Testis (tissue), 3 donors: ENCODE measurements around the gene AATF. TPM values are rescaled to one million over a fixed set of nuclear protein-coding genes. Genes with fewer than 3 reads are reported as not detected.

Experiments used
- DNase-seq: peaks from one replicate; pipeline ENCODE4 v3.0.0-alpha.2; 2019
- H3K27ac ChIP-seq, 2 donors: fragments of 200-600 bp; sonication (generic); one replicate each; pipeline ENCODE4 v1.5.1; 2019
- H3K27me3 ChIP-seq: fragments of 200-600 bp; sonication (generic); one replicate; pipeline ENCODE4 v1.5.1; 2019
- H3K36me3 ChIP-seq: fragments of 200-600 bp; sonication (generic); one replicate; pipeline ENCODE4 v1.5.1; 2017; ENCODE audit warnings: low read depth; ENCODE audit errors: missing control alignments
- H3K4me1 ChIP-seq: fragments of 200-600 bp; sonication (generic); one replicate; pipeline ENCODE4 v1.5.1; 2019
- H3K4me3 ChIP-seq, 2 donors: fragments of 200-600 bp; sonication (generic); one replicate each; pipeline ENCODE4 v1.5.1; 2017 to 2019
- H3K9me3 ChIP-seq: fragments of 200-600 bp; sonication (generic); one replicate; pipeline ENCODE4 v1.5.1; 2017
- POLR2A ChIP-seq: fragments of 450-650 bp; IDR thresholded peaks from one replicate; pipeline ENCODE4 v1.6.1; 2017; ENCODE audit warnings: antibody characterized with exemption, mild to moderate bottlenecking, moderate library complexity
- WGBS, 2 donors: methylation state at CpG; one replicate each; pipeline ENCODE4 v1.1.5; 2018; 5-methylcytosine and 5-hydroxymethylcytosine counted together
- intact Hi-C: fragments of 100-400 bp; cut with DNase I; formaldehyde crosslinking; loops from one replicate; pipeline ENCODE4 v1.15.1; 2023; ENCODE audit warnings: low total_unique reads
- polyA plus RNA-seq: library from polyadenylated mRNA; stranded (reverse); fragments of 350-450 nt; fragmentation: Illumina TruSeq; extraction: RNeasy Lipid Tissue Mini Kit (QIAGEN cat#74804); gene quantifications from one replicate; pipeline ENCODE4 v1.2.3, GENCODE V29; 2014; ENCODE audit warnings: low read depth, low replicate concordance; ENCODE audit not compliant: insufficient read depth
- total RNA-seq, 2 donors: library from RNA; depleted of rRNA; stranded (reverse); fragments of >200 nt; gene quantifications; one replicate each; pipeline ENCODE4 v1.2.3, GENCODE V29; 2016
- TF ChIP-seq, protein P1 (sequence below), 3 experiments: fragments of 450-650 bp in 2 of 3; fragments of 200-600 bp in 1 of 3; sonication (generic) in 1 of 3; IDR thresholded peaks; one replicate each; pipeline ENCODE4 v1.5.1; 2016 to 2019; ENCODE audit warnings: antibody characterized with exemption in 3 of 3, mild to moderate bottlenecking in 2 of 3, moderate library complexity in 1 of 3

The AATF gene
- total and polyA plus RNA-seq, 3 donors from 2014 or later: 38.7 to 57.9 (median 39.5) TPM

DNA sequence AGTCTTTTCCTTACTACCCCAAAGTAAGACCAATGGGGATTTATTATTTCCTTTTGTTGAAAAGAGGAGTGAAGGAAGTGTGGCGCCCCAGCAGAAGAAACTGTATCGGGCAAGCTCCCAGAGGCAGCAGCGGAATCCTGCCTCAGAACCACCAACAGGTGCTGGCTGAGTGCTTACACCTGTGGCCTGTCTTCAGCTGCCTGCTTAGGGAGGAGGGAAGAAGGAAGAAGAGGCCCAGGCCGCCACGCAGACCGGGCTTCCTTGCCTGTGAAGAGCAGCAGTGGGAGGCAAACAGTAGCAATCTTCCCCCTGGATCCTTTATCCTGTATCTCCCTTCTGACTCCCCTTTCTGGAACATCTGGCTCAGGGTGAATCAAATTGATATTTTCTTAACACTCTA is 134.7 kb downstream of the AATF start:
- Histone ChIP-seq H3K27me3 (no peaks in the 10 kb centered on the region), H3K27ac (no peak overlapping the region), H3K4me1 (peaks cover 3% of the 10 kb centered on the region), H3K36me3 (no peaks in the 10 kb centered on the region), H3K4me3 (no peak overlapping the region), H3K9me3 (no peaks in the 10 kb centered on the region)
- TF ChIP-seq POLR2A: no peak
- TF ChIP-seq, protein P1, sequence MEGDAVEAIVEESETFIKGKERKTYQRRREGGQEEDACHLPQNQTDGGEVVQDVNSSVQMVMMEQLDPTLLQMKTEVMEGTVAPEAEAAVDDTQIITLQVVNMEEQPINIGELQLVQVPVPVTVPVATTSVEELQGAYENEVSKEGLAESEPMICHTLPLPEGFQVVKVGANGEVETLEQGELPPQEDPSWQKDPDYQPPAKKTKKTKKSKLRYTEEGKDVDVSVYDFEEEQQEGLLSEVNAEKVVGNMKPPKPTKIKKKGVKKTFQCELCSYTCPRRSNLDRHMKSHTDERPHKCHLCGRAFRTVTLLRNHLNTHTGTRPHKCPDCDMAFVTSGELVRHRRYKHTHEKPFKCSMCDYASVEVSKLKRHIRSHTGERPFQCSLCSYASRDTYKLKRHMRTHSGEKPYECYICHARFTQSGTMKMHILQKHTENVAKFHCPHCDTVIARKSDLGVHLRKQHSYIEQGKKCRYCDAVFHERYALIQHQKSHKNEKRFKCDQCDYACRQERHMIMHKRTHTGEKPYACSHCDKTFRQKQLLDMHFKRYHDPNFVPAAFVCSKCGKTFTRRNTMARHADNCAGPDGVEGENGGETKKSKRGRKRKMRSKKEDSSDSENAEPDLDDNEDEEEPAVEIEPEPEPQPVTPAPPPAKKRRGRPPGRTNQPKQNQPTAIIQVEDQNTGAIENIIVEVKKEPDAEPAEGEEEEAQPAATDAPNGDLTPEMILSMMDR (IDR thresholded peaks at IDR 0.05): no peak
- 68 to 72% methylated on average over 5 to 6 of the region's 6 CpGs for WGBS, 2 donors
- intact Hi-C loops: no loop called here
- no peak for DNase-seq

DNA sequence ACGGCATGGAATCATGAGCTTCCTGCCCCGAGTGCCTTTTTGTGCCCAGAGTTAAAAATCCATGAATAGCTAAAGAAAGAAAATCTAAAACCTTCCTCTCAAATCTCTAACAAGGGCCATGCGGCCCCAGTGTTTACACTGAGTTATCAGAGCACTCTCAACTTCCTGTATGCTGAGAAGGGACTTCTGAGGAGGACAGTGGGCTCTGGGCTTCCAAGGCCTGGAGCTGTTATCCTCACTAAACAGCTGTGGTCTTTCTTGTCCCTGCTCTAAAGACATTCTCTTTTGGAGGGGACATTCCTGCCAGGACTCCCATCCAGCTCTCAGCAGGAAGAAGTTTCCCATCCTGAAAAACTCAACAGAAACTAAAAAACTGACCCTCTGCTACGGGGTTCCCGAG is 135.6 kb downstream of the AATF start:
- intact Hi-C loops: no loop called here
- 54 to 80% methylated on average over 5 of the region's 5 CpGs for WGBS, 2 donors
- no peak for DNase-seq
- Histone ChIP-seq H3K4me1 (peaks cover 3% of the 10 kb centered on the region), H3K9me3 (no peaks in the 10 kb centered on the region), H3K27me3 (no peaks in the 10 kb centered on the region), H3K36me3 (no peaks in the 10 kb centered on the region), H3K27ac (no peak overlapping the region), H3K4me3 (no peak overlapping the region)
- TF ChIP-seq, protein P1 (IDR thresholded peaks at IDR 0.05): no peak
- TF ChIP-seq POLR2A: no peak

DNA sequence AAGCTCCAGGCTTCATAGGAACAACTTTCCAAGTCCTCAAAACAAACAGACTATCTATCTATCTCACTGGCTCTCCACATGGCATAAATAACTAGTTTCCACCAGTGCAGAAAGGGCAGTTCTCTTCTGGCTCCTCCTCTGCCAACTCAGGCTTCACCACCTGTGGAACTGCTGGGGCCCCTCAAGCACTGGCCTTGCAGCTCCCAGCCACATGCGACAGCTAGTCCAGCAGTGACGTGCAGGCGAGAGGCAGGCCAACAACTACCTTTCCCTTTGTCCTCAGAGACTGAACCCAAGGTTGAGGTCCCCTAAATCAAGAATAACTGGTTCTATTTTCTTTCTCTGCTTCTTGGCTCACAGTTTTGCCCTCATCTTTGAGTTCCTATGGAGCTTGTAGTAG is 137.6 kb downstream of the AATF start:
- Histone ChIP-seq H3K27me3 (no peaks in the 10 kb centered on the region), H3K27ac (no peak overlapping the region), H3K4me3 (no peak overlapping the region), H3K4me1 (peaks cover 3% of the 10 kb centered on the region), H3K36me3 (no peaks in the 10 kb centered on the region), H3K9me3 (no peaks in the 10 kb centered on the region)
- no peak for TF ChIP-seq POLR2A
- TF ChIP-seq, protein P1 (IDR thresholded peaks at IDR 0.05): no peak
- DNase-seq: no peak
- 78 to 80% methylated on average over 3 of the region's 3 CpGs for WGBS, 2 donors
- intact Hi-C loops: no loop called here

DNA sequence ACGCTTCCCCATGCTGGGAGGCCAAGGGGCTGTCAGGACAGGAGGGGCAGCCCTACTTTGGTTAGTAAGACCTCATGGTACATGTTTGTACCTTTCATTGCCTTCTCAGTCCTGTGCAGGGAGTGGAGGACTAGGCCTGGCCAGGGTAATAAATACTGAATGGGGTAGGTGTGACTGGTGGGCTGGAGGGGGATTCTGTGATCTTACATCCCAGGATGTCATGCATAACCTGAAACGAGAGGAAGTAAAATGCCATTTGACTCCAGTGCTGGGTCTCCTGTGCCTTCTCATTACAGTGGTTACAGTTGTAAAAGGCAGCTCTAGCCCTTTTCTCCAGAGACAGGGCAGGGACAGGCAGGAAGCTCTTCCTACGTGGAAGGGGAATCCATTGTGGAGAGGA is 138.2 kb downstream of the AATF start:
- 84 to 97% methylated on average over 3 of the region's 3 CpGs for WGBS, 2 donors
- Histone ChIP-seq H3K36me3 (no peaks in the 10 kb centered on the region), H3K4me3 (no peak overlapping the region), H3K27ac (no peak overlapping the region), H3K27me3 (no peaks in the 10 kb centered on the region), H3K9me3 (no peaks in the 10 kb centered on the region), H3K4me1 (peaks cover 3% of the 10 kb centered on the region)
- no peak for TF ChIP-seq POLR2A
- TF ChIP-seq, protein P1 (IDR thresholded peaks at IDR 0.05): no peak
- intact Hi-C loops: no loop called here
- DNase-seq: no peak

DNA sequence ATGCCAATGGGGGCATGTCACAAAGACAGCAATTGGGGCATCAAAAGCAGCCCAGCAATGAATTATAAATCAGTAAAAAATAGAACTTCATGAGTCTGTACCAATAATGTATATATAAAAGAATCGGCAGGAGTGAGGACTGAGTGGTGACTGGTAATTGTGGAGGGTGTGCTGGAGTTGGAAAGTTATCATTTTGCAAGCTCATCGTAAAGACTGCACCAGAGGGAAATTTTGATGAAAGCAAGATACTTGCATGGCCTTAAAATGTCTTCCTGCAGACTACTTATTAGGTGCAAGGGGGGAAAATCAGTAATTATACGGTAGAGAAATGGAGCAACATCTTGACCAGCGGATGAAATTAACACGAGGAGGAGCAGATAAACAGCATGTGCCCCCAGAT is 138.9 kb downstream of the AATF start:
- Histone ChIP-seq H3K27me3 (no peaks in the 10 kb centered on the region), H3K36me3 (no peaks in the 10 kb centered on the region), H3K4me1 (peaks cover 3% of the 10 kb centered on the region), H3K9me3 (no peaks in the 10 kb centered on the region), H3K4me3 (no peak overlapping the region), H3K27ac (no peak overlapping the region)
- no peak for DNase-seq
- WGBS, 2 donors: 93 to 94% methylated on average over 5 of the region's 5 CpGs
- TF ChIP-seq, protein P1 (IDR thresholded peaks at IDR 0.05): no peak
- no peak for TF ChIP-seq POLR2A
- intact Hi-C loops: no loop called here
